IMR-90 (cell line): ENCODE results near the gene CDKL5. TPM values are rescaled to one million over a fixed set of nuclear protein-coding genes. Genes with fewer than 3 reads are reported as not detected.

Experiments used
- ATAC-seq: fragments of 200-7000 bp; cut with Tn5 transposase; 2 replicates; pipeline ENCODE4 v1.9.1; 2020; ENCODE audit warnings: low read depth, mild to moderate bottlenecking, moderate library complexity
- BruUV-seq: library from RNA; stranded (reverse); fragments of 400-500 nt; replicated peaks from 2 replicates; lab custom pipeline; 2021; lab: Mats Ljungman, UMichigan
- CTCF ChIA-PET: fragments of 300-600 bp; formaldehyde crosslinking; extraction: SDS; loops from one replicate; lab custom pipeline; 2021; ENCODE audit warnings: antibody characterized with exemption; lab: Yijun Ruan, JAX
- POLR2A ChIA-PET: fragments of 300-600 bp; sonication (Branson Sonifier 250); formaldehyde crosslinking; loops from one replicate; lab custom pipeline; 2022; ENCODE audit warnings: antibody characterized with exemption; ENCODE audit not compliant: unreplicated experiment; lab: Charles Lee
- DNase-seq: peaks from one replicate; pipeline ENCODE4 v3.0.0; 2013
- H2AFZ ChIP-seq: replicated peaks from 2 replicates; pipeline ENCODE3; 2013; ENCODE audit warnings: low read length, mild to moderate bottlenecking; ENCODE audit not compliant: poor library complexity
- H2AK5ac ChIP-seq: 2 replicates; pipeline ENCODE4 v1.6.1; 2013; ENCODE audit warnings: low read depth, low read length, inconsistent platforms
- H2AK9ac ChIP-seq: replicated peaks from 2 replicates; pipeline ENCODE3; 2013; ENCODE audit warnings: mild to moderate bottlenecking, low read depth, low read length, moderate library complexity; ENCODE audit not compliant: poor library complexity
- H2BK120ac ChIP-seq: 2 replicates; pipeline ENCODE4 v1.6.1; 2013; ENCODE audit warnings: low read depth, low read length, inconsistent platforms
- H2BK15ac ChIP-seq: 3 replicates; pipeline ENCODE4 v1.6.1; 2013; ENCODE audit warnings: low read depth, low read length, inconsistent platforms
- H2BK20ac ChIP-seq: 2 replicates; pipeline ENCODE4 v1.6.1; 2013; ENCODE audit warnings: low read depth, mild to moderate bottlenecking, inconsistent platforms, low read length, moderate library complexity
- H2BK5ac ChIP-seq: 2 replicates; pipeline ENCODE4 v1.6.1; 2013; ENCODE audit warnings: mild to moderate bottlenecking, low read depth, low read length, inconsistent platforms; ENCODE audit not compliant: poor library complexity, severe bottlenecking
- H3K14ac ChIP-seq: replicated peaks from 2 replicates; pipeline ENCODE4 v1.6.1; 2013; ENCODE audit warnings: low read depth, low read length, inconsistent platforms
- H3K18ac ChIP-seq: 2 replicates; pipeline ENCODE4 v1.6.1; 2013; ENCODE audit warnings: low read depth, low read length, control low read depth
- H3K23ac ChIP-seq: 2 replicates; pipeline ENCODE4 v1.6.1; 2013; ENCODE audit warnings: low read depth, low read length, inconsistent platforms
- H3K27ac ChIP-seq: 2 replicates; pipeline ENCODE4 v1.5.1; 2013; ENCODE audit warnings: mild to moderate bottlenecking, control low read depth, low read length; ENCODE audit not compliant: insufficient read depth
- H3K27me3 ChIP-seq: 2 replicates; pipeline ENCODE4 v1.6.1; 2013; ENCODE audit warnings: low read length; ENCODE audit not compliant: control insufficient read depth, insufficient read depth
- H3K36me3 ChIP-seq: 2 replicates; pipeline ENCODE4 v1.6.1; 2013; ENCODE audit warnings: low read length, mixed read lengths; ENCODE audit not compliant: control insufficient read depth, insufficient read depth
- H3K4ac ChIP-seq: 2 replicates; pipeline ENCODE4 v1.6.1; 2013; ENCODE audit warnings: low read depth, low read length, inconsistent platforms
- H3K4me1 ChIP-seq: 2 replicates; pipeline ENCODE4 v1.6.1; 2013; ENCODE audit warnings: low read length, mixed read lengths; ENCODE audit not compliant: control insufficient read depth, insufficient read depth
- H3K4me2 ChIP-seq: 2 replicates; pipeline ENCODE4 v1.6.1; 2013; ENCODE audit warnings: low read depth, mild to moderate bottlenecking, control low read depth, low read length, moderate library complexity
- H3K4me3 ChIP-seq: 2 replicates; pipeline ENCODE4 v1.5.1; 2013; ENCODE audit warnings: low read depth, mild to moderate bottlenecking, control low read depth, low read length, moderate library complexity; ENCODE audit not compliant: insufficient read depth
- H3K56ac ChIP-seq: 2 replicates; pipeline ENCODE4 v1.6.1; 2013; ENCODE audit warnings: low read length, inconsistent platforms; ENCODE audit not compliant: insufficient read depth; ENCODE audit errors: extremely low read depth
- H3K79me1 ChIP-seq, 2 experiments: 2 replicates each; pipeline ENCODE4 v1.6.1; 2013; ENCODE audit warnings: low read length in 2 of 2, inconsistent platforms in 1 of 2, low read depth in 1 of 2
- H3K9ac ChIP-seq: 2 replicates; pipeline ENCODE4 v1.6.1; 2013; ENCODE audit warnings: low read depth, low read length, control low read depth
- H3K9me1 ChIP-seq: 2 replicates; pipeline ENCODE4 v1.6.1; 2013; ENCODE audit warnings: low read length, inconsistent platforms; ENCODE audit not compliant: insufficient read depth
- H3K9me3 ChIP-seq: 2 replicates; pipeline ENCODE4 v1.6.1; 2013; ENCODE audit warnings: low read length; ENCODE audit not compliant: control insufficient read depth, insufficient read depth
- H4K20me1 ChIP-seq: 2 replicates; pipeline ENCODE4 v1.6.1; 2013; ENCODE audit warnings: low read length, inconsistent platforms; ENCODE audit not compliant: insufficient read depth
- H4K5ac ChIP-seq: 2 replicates; pipeline ENCODE4 v1.6.1; 2013; ENCODE audit warnings: mild to moderate bottlenecking, low read depth, low read length, control low read depth
- H4K8ac ChIP-seq, 2 experiments: 2 replicates each; pipeline ENCODE4 v1.6.1; 2013; ENCODE audit warnings: low read depth in 2 of 2, low read length in 2 of 2, control low read depth in 1 of 2, inconsistent platforms in 1 of 2
- H4K91ac ChIP-seq: 2 replicates; pipeline ENCODE4 v1.6.1; 2013; ENCODE audit warnings: low read depth, low read length, inconsistent platforms; ENCODE audit not compliant: insufficient read depth
- MAFK ChIP-seq: IDR thresholded peaks from 2 replicates; pipeline ENCODE4 v1.6.1; 2012; ENCODE audit warnings: low read depth, low read length, improper control_type of control experiment
- MAZ ChIP-seq: IDR thresholded peaks from 2 replicates; pipeline ENCODE4 v1.6.1; 2012; ENCODE audit warnings: low read depth, mild to moderate bottlenecking, low read length, improper control_type of control experiment, moderate library complexity, borderline replicate concordance
- POLR2A ChIP-seq: IDR thresholded peaks from 2 replicates; pipeline ENCODE4 v1.6.1; 2012; ENCODE audit warnings: mild to moderate bottlenecking, low read depth, low read length
- USF2 ChIP-seq: fragments of 150-350 bp; IDR thresholded peaks from 2 replicates; pipeline ENCODE4 v1.6.1; 2017; ENCODE audit warnings: mild to moderate bottlenecking, antibody characterized with exemption, low read length, low read depth
- WGBS, 2 experiments: methylation state at CpG; one replicate each; pipeline versions ENCODE4 v1.1.5 to v1.1.7; 2013; ENCODE audit warnings: missing lambda C conversion rate in 2 of 2; ENCODE audit not compliant: insufficient read length in 1 of 2; ENCODE audit errors: extremely low coverage in 2 of 2; 5-methylcytosine and 5-hydroxymethylcytosine counted together
- dilution Hi-C: fragments of 300-500 bp; cut with HindIII; formaldehyde crosslinking; loops from one replicate; pipeline ENCODE4 v1.14.3; 2018; ENCODE audit warnings: low sequenced_read_pairs; ENCODE audit not compliant: unreplicated experiment
- in situ Hi-C: fragments of 300-500 bp; cut with MboI; formaldehyde crosslinking; loops from 3 replicates; pipeline ENCODE4 v1.14.3; 2019; ENCODE audit warnings: low sequenced_read_pairs, inconsistent platforms, mixed read lengths
- intact Hi-C: fragments of 100-400 bp; cut with micrococcal nuclease; formaldehyde crosslinking; loops from 2 replicates; pipeline ENCODE4 v1.10.0; 2022
- polyA plus RNA-seq, 3 experiments: library from polyadenylated mRNA; depleted of rRNA; stranded (reverse); fragments of >200 nt; gene quantifications; 2 replicates each; pipeline ENCODE4 v1.2.3, GENCODE V29; 2012; ENCODE audit warnings: low replicate concordance in 1 of 3
- total RNA-seq: library from RNA; depleted of rRNA; stranded (reverse); fragments of >200 nt; gene quantifications from 2 replicates; pipeline ENCODE4 v1.2.3, GENCODE V29; 2012

CDKL5 gene
- total and polyA plus RNA-seq, 2 of the 4 experiments (the other 2 are of a cell fraction), result 3.5 to 9.7 TPM

GRCh38 chrX:18468599-18468998 is 43.2 kb downstream of the CDKL5 start:
- Histone ChIP-seq H3K14ac (no peak overlapping the region), H3K56ac (no peak overlapping the region), H4K20me1 (no peaks in the 10 kb centered on the region; the same call in 1 of the 2 replicates), H2AFZ (no peak overlapping the region), H3K79me1 (no peaks in the 10 kb centered on the region; a peak in 1 of 4 replicates), H2BK120ac (no peak overlapping the region), H3K4me2 (no peak overlapping the region), H2AK9ac (no peak overlapping the region), H3K36me3 (no peaks in the 10 kb centered on the region), H3K9me3 (no peaks in the 10 kb centered on the region), H3K23ac (no peak overlapping the region), H3K9me1 (no peaks in the 10 kb centered on the region), H2AK5ac (no peak overlapping the region), H3K4me3 (no peak overlapping the region), H3K18ac (no peak overlapping the region), H2BK20ac (no peak overlapping the region), H4K8ac (no peak overlapping the region), H4K91ac (no peak overlapping the region), H3K4ac (no peak overlapping the region), H2BK5ac (no peak overlapping the region), H3K27ac (no peak overlapping the region), H3K9ac (no peak overlapping the region), H2BK15ac (no peak overlapping the region), H3K4me1 (no peaks in the 10 kb centered on the region), H3K27me3 (no peaks in the 10 kb centered on the region), H4K5ac (no peak overlapping the region)
- 100% methylated on average over 1 of the region's 4 CpGs; no CpG with 5 or more reads in 1 of the 2 experiments for WGBS, 2 experiments
- CTCF ChIA-PET, result no interaction called here
- POLR2A ChIA-PET, result no interaction called here
- intact Hi-C loops, result no loop called here
- ATAC-seq (no peak), DNase-seq (no peak)
- in situ Hi-C loops, result no loop called here
- BruUV-seq, result no TSS peak
- dilution Hi-C loops, result no loop called here
- TF ChIP-seq MAZ (no peak), MAFK (no peak), USF2 (no peak), POLR2A (no peak)
